Right lobe of liver (tissue), 6 donors: ENCODE results near the gene RDX. TPM values are rescaled to one million over a fixed set of nuclear protein-coding genes. Genes with fewer than 3 reads are reported as not detected.

Experiments
- ATAC-seq, 4 donors: fragments of 200-7000 bp; cut with Tn5 transposase; one replicate each; pipeline ENCODE4 v1.9.1; 2020; ENCODE audit warnings: mild to moderate bottlenecking in 4 of 4, moderate library complexity in 4 of 4
- DNase-seq, 3 donors: peaks; one replicate each; pipeline ENCODE4 v3.0.0-alpha.2; 2020
- H3K27ac ChIP-seq, 3 donors: fragments of 200-600 bp; one replicate each; pipeline ENCODE4 v1.8.0; 2022
- H3K27me3 ChIP-seq, 2 donors: fragments of 200-600 bp; one replicate each; pipeline ENCODE4 v1.8.0; 2022
- H3K36me3 ChIP-seq, 4 donors: fragments of 200-600 bp; sonication (generic) in 1 of 4; one replicate each; pipeline versions ENCODE4 v1.5.1 to v1.8.0; 2017 to 2022; ENCODE audit warnings: control low read depth in 1 of 4
- H3K4me1 ChIP-seq, 4 donors: fragments of 200-600 bp; sonication (generic) in 1 of 4; one replicate each; pipeline versions ENCODE4 v1.5.1 to v1.8.0; 2017 to 2022; ENCODE audit warnings: control low read depth in 1 of 4
- H3K4me3 ChIP-seq, 3 donors: fragments of 200-600 bp; one replicate each; pipeline ENCODE4 v1.8.0; 2022
- H3K9me3 ChIP-seq, 4 donors: fragments of 200-600 bp; sonication (generic) in 1 of 4; one replicate each; pipeline versions ENCODE4 v1.5.1 to v1.8.0; 2017 to 2022; ENCODE audit warnings: control low read depth in 1 of 4
- POLR2A ChIP-seq: fragments of 450-650 bp; IDR thresholded peaks from one replicate; pipeline ENCODE4 v1.6.1; 2017; ENCODE audit warnings: antibody characterized with exemption, mild to moderate bottlenecking
- WGBS: methylation state at CpG from one replicate; pipeline ENCODE4 v1.1.6; 2018; ENCODE audit warnings: low coverage, low lambda C conversion rate; ENCODE audit not compliant: insufficient coverage; ENCODE audit errors: missing lambda C conversion rate; 5-methylcytosine and 5-hydroxymethylcytosine counted together
- intact Hi-C, 2 donors: fragments of 100-400 bp; cut with DNase I; formaldehyde crosslinking; loops; one replicate each; pipeline versions ENCODE4 v1.11.2 to v1.14.1; 2022
- total RNA-seq, 6 experiments: library from RNA; depleted of rRNA in 2 of 6; stranded (reverse); fragments of >200 nt in 2 of 6; fragmentation: NEBNext Ultra II Directional in 3 of 6; extraction: Animal tissue kit (Norgen Biotek cat#: 25700) in 3 of 6; gene quantifications; one replicate each; pipeline versions ENCODE4 v1.1.0 to v1.2.4, GENCODE V29; 2016 to 2023
- TF ChIP-seq, protein P1 (sequence below), 4 donors: fragments of 200-600 bp in 3 of 4; fragments of 450-650 bp in 1 of 4; IDR thresholded peaks; one replicate each; pipeline versions ENCODE4 v1.5.1 to v1.8.0; 2016 to 2022; ENCODE audit warnings: antibody characterized with exemption in 4 of 4, mild to moderate bottlenecking in 2 of 4
- donor health status: DM: no; HTN: yes; CAD: no.
- donor health status: DM: no; HTN: no; CAD: no.
- donor health status: DM: no; HTN: no; CAD: no.
- donor health status: DM: no; HTN: yes; CAD: no.
- donor health status: DM: no; HTN: yes; CAD: no.

Gene RDX
- total RNA-seq, 6 experiments from 2014 or later = 47.1 to 87.8 (median 81.8) TPM

DNA sequence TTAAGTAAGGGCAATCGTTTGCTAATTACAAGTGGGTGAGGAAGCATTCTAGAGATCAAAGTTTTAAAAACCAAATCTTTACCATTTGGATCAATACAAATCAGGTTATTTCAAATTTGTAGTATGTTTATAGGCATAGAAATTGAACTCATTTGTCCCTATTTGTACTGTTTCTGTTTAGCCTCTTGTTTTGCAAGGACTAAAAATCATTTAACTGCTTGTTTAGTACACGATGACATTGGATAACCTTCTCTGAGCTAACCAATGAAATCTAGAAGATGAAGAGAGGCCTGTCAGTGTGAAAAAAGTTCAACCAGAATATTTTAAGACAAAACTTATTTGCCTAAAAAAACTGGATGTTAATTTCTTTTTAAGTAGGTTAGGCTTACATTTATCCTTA is 163.3 kb downstream of the RDX start:
- no peaks in the 10 kb centered on the region for H3K36me3 ChIP-seq
- 35% methylated on average over 2 of the region's 2 CpGs for WGBS
- TF ChIP-seq, protein P1, sequence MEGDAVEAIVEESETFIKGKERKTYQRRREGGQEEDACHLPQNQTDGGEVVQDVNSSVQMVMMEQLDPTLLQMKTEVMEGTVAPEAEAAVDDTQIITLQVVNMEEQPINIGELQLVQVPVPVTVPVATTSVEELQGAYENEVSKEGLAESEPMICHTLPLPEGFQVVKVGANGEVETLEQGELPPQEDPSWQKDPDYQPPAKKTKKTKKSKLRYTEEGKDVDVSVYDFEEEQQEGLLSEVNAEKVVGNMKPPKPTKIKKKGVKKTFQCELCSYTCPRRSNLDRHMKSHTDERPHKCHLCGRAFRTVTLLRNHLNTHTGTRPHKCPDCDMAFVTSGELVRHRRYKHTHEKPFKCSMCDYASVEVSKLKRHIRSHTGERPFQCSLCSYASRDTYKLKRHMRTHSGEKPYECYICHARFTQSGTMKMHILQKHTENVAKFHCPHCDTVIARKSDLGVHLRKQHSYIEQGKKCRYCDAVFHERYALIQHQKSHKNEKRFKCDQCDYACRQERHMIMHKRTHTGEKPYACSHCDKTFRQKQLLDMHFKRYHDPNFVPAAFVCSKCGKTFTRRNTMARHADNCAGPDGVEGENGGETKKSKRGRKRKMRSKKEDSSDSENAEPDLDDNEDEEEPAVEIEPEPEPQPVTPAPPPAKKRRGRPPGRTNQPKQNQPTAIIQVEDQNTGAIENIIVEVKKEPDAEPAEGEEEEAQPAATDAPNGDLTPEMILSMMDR (IDR thresholded peaks at IDR 0.05) = no peak
- no peak for TF ChIP-seq POLR2A
- DNase-seq = no peak
- peak overlapping the region in 1 of 3 donors; percentile 58 for H3K27ac ChIP-seq
- peak in 2 of 4 donors; percentile 83 to 95 for ATAC-seq
- intact Hi-C loops = no loop called here
- H3K9me3 ChIP-seq = no peaks in the 10 kb centered on the region
- no peaks in the 10 kb centered on the region for H3K27me3 ChIP-seq
- H3K4me3 ChIP-seq = no peak overlapping the region
- H3K4me1 ChIP-seq = peaks cover 0 to 11% (median 0%) of the 10 kb centered on the region in 4 donors

GRCh38 chr11:110131386-110132123 is 164.9 kb downstream of the RDX start:
- intact Hi-C loops = no loop called here
- 86% methylated on average over 6 of the region's 6 CpGs for WGBS
- no peak for TF ChIP-seq POLR2A
- TF ChIP-seq, protein P1 (IDR thresholded peaks at IDR 0.05) = no peak
- no peak overlapping the region for H3K27ac ChIP-seq
- no peak for ATAC-seq
- H3K4me1 ChIP-seq = peaks cover 0 to 11% (median 0%) of the 10 kb centered on the region in 4 donors
- no peak for DNase-seq
- H3K4me3 ChIP-seq = no peak overlapping the region
- H3K27me3 ChIP-seq = no peaks in the 10 kb centered on the region
- no peaks in the 10 kb centered on the region for H3K36me3 ChIP-seq
- no peaks in the 10 kb centered on the region for H3K9me3 ChIP-seq

DNA sequence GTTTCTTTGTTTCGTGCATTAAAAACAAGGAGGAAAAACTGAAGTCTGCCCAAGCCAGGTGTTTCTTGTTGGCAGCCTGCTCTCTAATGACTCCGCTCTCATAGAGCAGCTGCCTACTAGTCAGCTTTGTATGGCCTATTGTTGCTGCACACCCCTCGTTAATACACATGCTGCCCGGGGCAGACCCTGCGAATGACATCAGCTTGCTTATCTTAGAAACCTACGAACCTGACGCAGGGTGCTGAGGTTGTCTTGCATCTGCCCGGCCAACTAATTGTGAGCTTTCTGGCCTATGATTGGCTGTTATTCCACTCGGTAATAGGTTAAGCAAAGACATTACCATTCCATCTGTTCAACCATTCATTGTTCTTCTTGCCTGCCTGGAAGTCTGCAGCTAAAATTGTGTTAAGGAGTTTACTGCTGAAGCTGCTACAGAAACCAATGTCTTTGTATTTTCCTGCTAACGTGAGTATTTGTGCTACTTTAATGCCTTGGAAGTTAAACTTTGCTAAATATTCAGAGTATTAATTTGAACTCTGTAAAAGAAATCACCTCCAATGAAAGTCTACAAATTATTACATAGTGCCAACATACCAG is 165.7 kb downstream of the RDX start:
- DNase-seq (no peak), ATAC-seq (no peak)
- H3K27ac ChIP-seq = no peak overlapping the region
- H3K4me1 ChIP-seq = peaks cover 0 to 15% (median 0%) of the 10 kb centered on the region in 4 donors
- H3K9me3 ChIP-seq = no peaks in the 10 kb centered on the region
- no peaks in the 10 kb centered on the region for H3K27me3 ChIP-seq
- TF ChIP-seq, protein P1 (IDR thresholded peaks at IDR 0.05) = no peak
- TF ChIP-seq POLR2A = no peak
- no peak overlapping the region for H3K4me3 ChIP-seq
- intact Hi-C loops = no loop called here
- 71% methylated on average over 6 of the region's 10 CpGs for WGBS
- H3K36me3 ChIP-seq = no peaks in the 10 kb centered on the region

DNA sequence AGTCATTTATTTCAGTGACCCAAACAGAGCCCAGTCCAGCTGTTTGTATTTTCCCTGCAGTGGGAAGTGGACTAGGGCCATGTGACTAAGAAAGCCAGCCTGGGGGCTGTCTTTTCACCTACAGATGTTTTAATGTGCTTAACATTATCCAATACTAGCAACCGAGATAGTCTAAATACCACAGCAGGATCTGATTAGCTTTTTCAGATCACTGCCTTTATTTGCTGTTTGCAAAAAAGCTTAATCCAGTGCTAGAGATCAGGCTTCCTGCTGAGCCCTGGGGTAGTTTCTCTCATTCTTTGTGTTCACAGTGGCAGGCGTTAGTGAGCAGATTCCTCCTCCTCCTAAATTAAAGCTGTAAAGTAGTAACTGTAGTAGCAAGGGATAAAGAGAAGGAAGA is 168.3 kb downstream of the RDX start:
- no peak for TF ChIP-seq POLR2A
- TF ChIP-seq, protein P1 (IDR thresholded peaks at IDR 0.05) = no peak
- no peak overlapping the region for H3K27ac ChIP-seq

More for the DNA sequence above, 168.3 kb downstream of the RDX start:
- Histone ChIP-seq H3K36me3 (no peaks in the 10 kb centered on the region), H3K4me1 (peaks cover 0 to 7% (median 0%) of the 10 kb centered on the region in 4 donors), H3K9me3 (no peaks in the 10 kb centered on the region), H3K27me3 (no peaks in the 10 kb centered on the region), H3K4me3 (no peak overlapping the region)
- WGBS = 36% methylated on average over 2 of the region's 2 CpGs
- intact Hi-C loops = no loop called here
- no peak for DNase-seq
- peak in 1 of 4 donors; percentile 18 for ATAC-seq
